Left lung (tissue), 10 donors: ENCODE measurements around the gene FFAR1. TPM values are rescaled to one million over a fixed set of nuclear protein-coding genes. Genes with fewer than 3 reads are reported as not detected.
"Not testable (repeated sequence)": the region's sequence is repeated elsewhere in the genome, so short reads cannot be mapped to it uniquely, and the experiment has no call there.

Experiments used
- ATAC-seq: fragments of 200-7000 bp; cut with Tn5 transposase; one replicate; pipeline ENCODE4 v1.9.1; 2020; ENCODE audit warnings: moderate library complexity
- DNase-seq, 4 donors: peaks; one replicate each; pipeline ENCODE4 v3.0.0-alpha.2; 2013 to 2020
- H3K27ac ChIP-seq, 2 donors: fragments of 200-600 bp; sonication (generic) in 1 of 2; one replicate each; pipeline versions ENCODE4 v1.5.0 to v1.8.0; 2020 to 2021
- H3K27me3 ChIP-seq, 2 donors: fragments of 200-600 bp; sonication (generic) in 1 of 2; one replicate each; pipeline versions ENCODE4 v1.5.0 to v1.8.0; 2020 to 2021
- H3K36me3 ChIP-seq, 2 donors: fragments of 200-600 bp; sonication (generic) in 1 of 2; one replicate each; pipeline versions ENCODE4 v1.5.0 to v1.8.0; 2020 to 2021
- H3K4me1 ChIP-seq, 2 donors: fragments of 200-600 bp; one replicate each; pipeline ENCODE4 v1.8.0; 2021
- H3K4me3 ChIP-seq, 2 donors: fragments of 200-600 bp; sonication (generic) in 1 of 2; one replicate each; pipeline versions ENCODE4 v1.5.0 to v1.8.0; 2020 to 2021; ENCODE audit warnings: mild to moderate bottlenecking in 1 of 2
- H3K9me3 ChIP-seq, 2 donors: fragments of 200-600 bp; sonication (generic) in 1 of 2; one replicate each; pipeline versions ENCODE4 v1.5.0 to v1.8.0; 2020 to 2021
- intact Hi-C, 2 donors: fragments of 100-400 bp; cut with DNase I; formaldehyde crosslinking; loops; one replicate each; pipeline versions ENCODE4 v1.11.2 to v1.14.2; 2022
- polyA plus RNA-seq, 6 donors: library from polyadenylated mRNA; unstranded; fragments of 120-200 nt; gene quantifications; one replicate each; pipeline ENCODE4 v1.2.1, GENCODE V29; 2013; ENCODE audit not compliant: insufficient read length in 6 of 6
- total RNA-seq, 2 donors: library from RNA; stranded (reverse); fragmentation: NEBNext Ultra II Directional; extraction: Animal tissue kit (Norgen Biotek cat#: 25700); gene quantifications; one replicate each; pipeline ENCODE4 v1.2.1, GENCODE V29; 2021
- TF ChIP-seq, protein P1 (sequence below), 2 donors: fragments of 200-600 bp; sonication (generic) in 1 of 2; IDR thresholded peaks; one replicate each; pipeline versions ENCODE4 v1.5.0 to v1.8.0; 2021; ENCODE audit warnings: antibody characterized with exemption in 2 of 2
- donor health status: DM: no; HTN: yes; CAD: no.
- donor health status: DM: no; HTN: no; CAD: no.

The FFAR1 gene
- total and polyA plus RNA-seq, 8 donors = 0.06 to 0.74 (median 0.28) TPM; not detected in 2

DNA sequence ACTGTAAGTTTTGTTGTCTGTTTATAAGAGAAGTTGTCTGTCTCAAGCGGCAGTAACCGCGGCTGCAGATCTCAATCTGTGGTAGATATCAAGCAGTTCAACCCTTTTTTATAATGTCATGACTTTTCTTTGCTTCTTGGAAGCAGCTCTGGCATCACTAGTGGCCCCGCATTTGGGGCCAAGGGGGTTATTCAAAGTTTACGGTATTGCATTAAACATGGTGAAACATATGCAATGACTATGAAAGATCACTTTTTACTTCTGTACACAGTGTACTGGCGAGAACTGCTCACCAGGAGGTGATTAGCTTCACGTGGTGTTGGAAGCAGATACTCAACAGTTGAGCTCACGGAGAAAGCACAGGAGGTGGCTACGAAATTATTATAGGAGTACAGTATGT is 5.9 kb downstream of the FFAR1 start:
- ATAC-seq (no peak), DNase-seq (peak in 1 of 4 donors; percentile 10)
- intact Hi-C loops = loop anchor here in 1 of 2 donors (10.0 kb wide), 2 partner anchors 111 to 141 kb away; partner anchors contain the start of gene KRTDAP
- peaks cover 0 to 41% of the 10 kb centered on the region in 2 donors for H3K4me1 ChIP-seq
- H3K27me3 ChIP-seq = peaks cover 0 to 15% of the 10 kb centered on the region in 2 donors
- TF ChIP-seq, protein P1, sequence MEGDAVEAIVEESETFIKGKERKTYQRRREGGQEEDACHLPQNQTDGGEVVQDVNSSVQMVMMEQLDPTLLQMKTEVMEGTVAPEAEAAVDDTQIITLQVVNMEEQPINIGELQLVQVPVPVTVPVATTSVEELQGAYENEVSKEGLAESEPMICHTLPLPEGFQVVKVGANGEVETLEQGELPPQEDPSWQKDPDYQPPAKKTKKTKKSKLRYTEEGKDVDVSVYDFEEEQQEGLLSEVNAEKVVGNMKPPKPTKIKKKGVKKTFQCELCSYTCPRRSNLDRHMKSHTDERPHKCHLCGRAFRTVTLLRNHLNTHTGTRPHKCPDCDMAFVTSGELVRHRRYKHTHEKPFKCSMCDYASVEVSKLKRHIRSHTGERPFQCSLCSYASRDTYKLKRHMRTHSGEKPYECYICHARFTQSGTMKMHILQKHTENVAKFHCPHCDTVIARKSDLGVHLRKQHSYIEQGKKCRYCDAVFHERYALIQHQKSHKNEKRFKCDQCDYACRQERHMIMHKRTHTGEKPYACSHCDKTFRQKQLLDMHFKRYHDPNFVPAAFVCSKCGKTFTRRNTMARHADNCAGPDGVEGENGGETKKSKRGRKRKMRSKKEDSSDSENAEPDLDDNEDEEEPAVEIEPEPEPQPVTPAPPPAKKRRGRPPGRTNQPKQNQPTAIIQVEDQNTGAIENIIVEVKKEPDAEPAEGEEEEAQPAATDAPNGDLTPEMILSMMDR (IDR thresholded peaks at IDR 0.05) = no peak
- H3K27ac ChIP-seq = no peak overlapping the region
- no peaks in the 10 kb centered on the region for H3K36me3 ChIP-seq
- no peaks in the 10 kb centered on the region for H3K9me3 ChIP-seq
- H3K4me3 ChIP-seq = no peak overlapping the region

- peaks cover 0 to 15% of the 10 kb centered on the region in 2 donors for H3K27me3 ChIP-seq
- no peak for DNase-seq
- H3K4me1 ChIP-seq = peaks cover 0 to 34% of the 10 kb centered on the region in 2 donors
- no peak overlapping the region for H3K4me3 ChIP-seq
- TF ChIP-seq, protein P1 (IDR thresholded peaks at IDR 0.05) = no peak
- no peak for ATAC-seq
- no peaks in the 10 kb centered on the region for H3K9me3 ChIP-seq
- no peak overlapping the region for H3K27ac ChIP-seq
- intact Hi-C loops = loop anchor here in 1 of 2 donors (10.0 kb wide), 2 partner anchors 110 to 140 kb away; partner anchors contain the start of gene KRTDAP
- H3K36me3 ChIP-seq = no peaks in the 10 kb centered on the region
Observed at GRCh38 chr19:35354898-35355297, 7.2 kb downstream of the FFAR1 start.

DNA sequence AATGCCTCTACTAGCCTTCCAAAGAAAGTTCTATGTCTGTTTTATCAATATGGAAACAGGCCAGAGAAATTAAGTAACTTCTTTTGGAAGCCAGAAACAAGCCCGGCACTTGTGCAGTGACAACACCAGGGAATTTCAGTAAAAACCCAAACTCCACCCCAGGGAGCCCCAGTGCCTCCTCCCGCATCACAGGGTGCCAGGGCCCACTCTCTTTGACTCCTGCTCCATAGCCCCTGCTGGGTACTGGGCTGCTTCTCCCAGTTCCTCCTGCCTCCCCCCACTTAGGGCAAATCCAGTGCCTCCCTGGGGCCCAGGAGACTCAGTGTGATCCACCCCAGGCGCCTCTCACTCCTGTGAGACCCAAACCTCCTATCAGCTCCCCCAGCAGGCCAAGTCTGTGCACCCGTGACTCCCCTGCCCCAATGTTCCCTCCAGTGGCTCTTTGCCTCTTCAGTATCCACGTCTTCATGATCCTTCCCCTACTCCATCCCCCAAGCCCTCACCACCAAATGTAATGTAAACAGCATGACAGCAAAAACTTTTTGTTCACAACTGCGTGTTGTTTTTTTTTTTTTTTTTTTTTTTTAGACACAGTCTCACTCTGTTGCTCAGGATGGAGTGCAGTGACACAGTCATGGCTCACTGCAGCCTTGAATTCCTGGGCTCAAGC is 8.2 kb downstream of the FFAR1 start:
- Histone ChIP-seq H3K4me1 (peaks cover 0 to 34% of the 10 kb centered on the region in 2 donors), H3K9me3 (no peaks in the 10 kb centered on the region), H3K4me3 (no peak overlapping the region), H3K27ac (no peak overlapping the region), H3K36me3 (no peaks in the 10 kb centered on the region), H3K27me3 (peaks cover 0 to 15% of the 10 kb centered on the region in 2 donors)
- intact Hi-C loops = loop anchor here in 1 of 2 donors (10.0 kb wide), 2 partner anchors 109 to 139 kb away; partner anchors contain the start of gene KRTDAP
- TF ChIP-seq, protein P1 (IDR thresholded peaks at IDR 0.05) = no peak
- DNase-seq (no peak), ATAC-seq (no peak)

DNA sequence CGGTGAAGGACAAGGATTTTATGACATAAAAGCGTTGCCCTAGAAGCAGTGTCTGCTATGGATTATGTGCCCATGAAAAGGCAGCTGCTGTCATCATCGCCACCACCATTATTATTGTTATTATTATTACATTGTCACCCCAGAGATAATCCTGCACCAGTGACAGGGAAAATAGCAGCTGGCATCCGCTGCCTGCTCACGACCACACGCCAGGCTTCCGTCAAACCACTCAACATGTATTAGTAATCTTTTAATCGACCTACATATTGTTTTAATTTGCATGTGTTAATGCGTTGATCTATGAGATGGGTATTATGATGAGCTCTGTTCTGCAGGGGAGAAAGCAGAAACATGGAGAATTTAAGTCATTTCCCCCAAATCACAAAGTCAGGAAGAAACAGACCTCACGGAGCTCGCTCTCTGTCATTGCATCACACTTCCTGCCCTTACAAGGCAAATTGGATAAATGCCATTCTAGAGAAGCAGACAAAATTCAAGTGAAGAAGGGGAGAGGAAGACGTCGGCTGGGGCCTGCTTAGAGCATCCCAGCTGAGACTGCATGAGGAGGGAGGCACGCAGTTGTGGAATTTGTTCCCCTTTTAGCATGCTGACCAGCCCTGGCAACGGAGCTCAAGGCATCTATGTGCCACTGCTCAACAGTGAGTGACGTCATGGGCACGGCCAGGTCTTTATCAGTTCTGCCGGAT is 10.3 kb downstream of the FFAR1 start, which contains the start of gene FFAR3:
TSS of gene FFAR3 (plus strand) at position 594 of the 707 bp plus-strand sequence. CDS start 431 bp downstream, outside the sequence.
- H3K27ac ChIP-seq = peak within 1 kb of the TSS in 1 of 2 donors; percentile 64
- ATAC-seq = peak; percentile 65
- TF ChIP-seq, protein P1 (IDR thresholded peaks at IDR 0.05) = no peak
- H3K36me3 ChIP-seq = no peaks in the 10 kb centered on the region
- peaks cover 0 to 10% of the 10 kb centered on the region in 2 donors for H3K27me3 ChIP-seq
- DNase-seq = peak in 3 of 4 donors; percentile 57 to 79 (median 66)
- intact Hi-C loops = loop anchor here in 1 of 2 donors (10.0 kb wide), 2 partner anchors 107 to 137 kb away; partner anchors contain the start of gene KRTDAP
- H3K9me3 ChIP-seq = no peaks in the 10 kb centered on the region
- peaks cover 0 to 25% of the 10 kb centered on the region in 2 donors for H3K4me1 ChIP-seq
- H3K4me3 ChIP-seq = no peak within 1 kb of the TSS

DNA sequence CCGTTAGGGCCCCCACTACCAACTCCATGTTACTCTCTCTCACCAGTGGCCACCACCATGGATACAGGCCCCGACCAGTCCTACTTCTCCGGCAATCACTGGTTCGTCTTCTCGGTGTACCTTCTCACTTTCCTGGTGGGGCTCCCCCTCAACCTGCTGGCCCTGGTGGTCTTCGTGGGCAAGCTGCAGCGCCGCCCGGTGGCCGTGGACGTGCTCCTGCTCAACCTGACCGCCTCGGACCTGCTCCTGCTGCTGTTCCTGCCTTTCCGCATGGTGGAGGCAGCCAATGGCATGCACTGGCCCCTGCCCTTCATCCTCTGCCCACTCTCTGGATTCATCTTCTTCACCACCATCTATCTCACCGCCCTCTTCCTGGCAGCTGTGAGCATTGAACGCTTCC is 11.1 kb downstream of the FFAR1 start:
- H3K9me3 ChIP-seq, H3K36me3 ChIP-seq, H3K27ac ChIP-seq, H3K4me3 ChIP-seq, ATAC-seq, DNase-seq: not testable (repeated sequence)
- intact Hi-C loops = loop anchor here in 1 of 2 donors (10.0 kb wide), 2 partner anchors 106 to 136 kb away; partner anchors contain the start of gene KRTDAP
- peaks cover 0 to 10% of the 10 kb centered on the region in 2 donors for H3K27me3 ChIP-seq
- peaks cover 0 to 17% of the 10 kb centered on the region in 2 donors for H3K4me1 ChIP-seq

DNA sequence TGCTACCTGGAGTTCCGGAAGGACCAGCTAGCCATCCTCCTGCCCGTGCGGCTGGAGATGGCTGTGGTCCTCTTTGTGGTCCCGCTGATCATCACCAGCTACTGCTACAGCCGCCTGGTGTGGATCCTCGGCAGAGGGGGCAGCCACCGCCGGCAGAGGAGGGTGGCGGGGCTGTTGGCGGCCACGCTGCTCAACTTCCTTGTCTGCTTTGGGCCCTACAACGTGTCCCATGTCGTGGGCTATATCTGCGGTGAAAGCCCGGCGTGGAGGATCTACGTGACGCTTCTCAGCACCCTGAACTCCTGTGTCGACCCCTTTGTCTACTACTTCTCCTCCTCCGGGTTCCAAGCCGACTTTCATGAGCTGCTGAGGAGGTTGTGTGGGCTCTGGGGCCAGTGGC is 11.7 kb downstream of the FFAR1 start:
- not testable (repeated sequence) for DNase-seq, H3K36me3 ChIP-seq, H3K9me3 ChIP-seq, ATAC-seq, H3K4me3 ChIP-seq, H3K27ac ChIP-seq
- H3K4me1 ChIP-seq = peaks cover 0 to 14% of the 10 kb centered on the region in 2 donors
- intact Hi-C loops = loop anchor here in 1 of 2 donors (10.0 kb wide), 2 partner anchors 105 to 135 kb away; partner anchors contain the start of gene KRTDAP
- H3K27me3 ChIP-seq = peaks cover 0 to 10% of the 10 kb centered on the region in 2 donors

DNA sequence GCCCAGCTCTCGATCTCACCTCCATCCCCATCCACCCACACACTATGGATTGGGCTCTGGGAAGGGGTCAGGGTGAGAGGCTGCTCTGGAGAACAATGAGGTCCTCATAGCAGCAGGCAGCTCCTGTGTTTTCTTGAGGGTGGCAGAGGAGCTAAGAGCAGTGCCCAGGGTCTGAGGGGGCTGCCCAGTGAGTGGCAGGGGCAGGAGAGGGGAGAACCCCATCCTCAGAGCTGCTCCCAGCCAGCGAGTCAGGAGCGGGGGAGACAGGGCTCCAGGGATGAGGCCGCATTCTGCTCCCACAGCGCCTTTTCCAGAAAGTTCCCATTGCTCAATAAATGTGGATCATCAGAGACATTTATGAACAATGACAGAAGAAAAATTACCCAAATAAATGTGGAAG is 12.4 kb downstream of the FFAR1 start:
- DNase-seq, H3K4me3 ChIP-seq, H3K9me3 ChIP-seq, H3K27ac ChIP-seq, H3K36me3 ChIP-seq, ATAC-seq, intact Hi-C loops: not testable (repeated sequence)
- Histone ChIP-seq H3K4me1 (peaks cover 0 to 14% of the 10 kb centered on the region in 2 donors), H3K27me3 (peaks cover 0 to 10% of the 10 kb centered on the region in 2 donors)
